ENCODE data around the gene CCDC106. TPM values are rescaled to one million over a fixed set of nuclear protein-coding genes. Genes with fewer than 3 reads are reported as not detected.

Gene CCDC106
- total and polyA plus RNA-seq, 8 donors: 9.7 to 16.8 (median 14.7) TPM

GRCh38 chr19:55674841-55675660 lies 27.0 kb downstream of the CCDC106 start, which contains the start of gene EPN1:
Gene EPN1 (plus strand): TSS chr19:55675226. CDS start chr19:55678628, 3,402 bp downstream.
- Histone ChIP-seq H3K27me3 (no peaks in the 10 kb centered on the region), H3K4me3 (peak within 1 kb of the TSS; percentile 68 to 81), H3K36me3 (peaks cover 0 to 66% of the 10 kb centered on the region in 2 donors), H3K9me3 (no peaks in the 10 kb centered on the region), H3K4me1 (peaks cover 17 to 56% of the 10 kb centered on the region in 2 donors), H3K27ac (peak within 1 kb of the TSS; percentile 86 to 90)
- DNase-seq: peak; percentile 93 to 99 (median 98)
- peak; percentile 95 for ATAC-seq
- intact Hi-C loops (cut with DNase I): no loop called here
- no peak for TF ChIP-seq CTCF (IDR thresholded peaks at IDR 0.05)

GRCh38 chr19:55675661-55676354 lies 27.8 kb downstream of the CCDC106 start:
- Histone ChIP-seq H3K27ac (peak overlapping the region; percentile 86 to 90), H3K27me3 (no peaks in the 10 kb centered on the region), H3K4me1 (peaks cover 17 to 64% of the 10 kb centered on the region in 2 donors), H3K9me3 (no peaks in the 10 kb centered on the region), H3K4me3 (peak overlapping the region; percentile 68 to 81), H3K36me3 (peaks cover 0 to 66% of the 10 kb centered on the region in 2 donors)
- intact Hi-C loops (cut with DNase I): no loop called here
- ATAC-seq (no peak), DNase-seq (no peak)
- TF ChIP-seq CTCF (IDR thresholded peaks at IDR 0.05): no peak

GRCh38 chr19:55676383-55676782 lies 28.4 kb downstream of the CCDC106 start:
- no peak for DNase-seq
- no peak for TF ChIP-seq CTCF (IDR thresholded peaks at IDR 0.05)
- intact Hi-C loops (cut with DNase I): no loop called here
- Histone ChIP-seq H3K4me1 (peaks cover 17 to 66% of the 10 kb centered on the region in 2 donors), H3K27ac (no peak overlapping the region), H3K27me3 (no peaks in the 10 kb centered on the region), H3K36me3 (peaks cover 0 to 66% of the 10 kb centered on the region in 2 donors), H3K9me3 (no peaks in the 10 kb centered on the region), H3K4me3 (peak overlapping the region; percentile 68 to 81)
- ATAC-seq: no peak

DNA sequence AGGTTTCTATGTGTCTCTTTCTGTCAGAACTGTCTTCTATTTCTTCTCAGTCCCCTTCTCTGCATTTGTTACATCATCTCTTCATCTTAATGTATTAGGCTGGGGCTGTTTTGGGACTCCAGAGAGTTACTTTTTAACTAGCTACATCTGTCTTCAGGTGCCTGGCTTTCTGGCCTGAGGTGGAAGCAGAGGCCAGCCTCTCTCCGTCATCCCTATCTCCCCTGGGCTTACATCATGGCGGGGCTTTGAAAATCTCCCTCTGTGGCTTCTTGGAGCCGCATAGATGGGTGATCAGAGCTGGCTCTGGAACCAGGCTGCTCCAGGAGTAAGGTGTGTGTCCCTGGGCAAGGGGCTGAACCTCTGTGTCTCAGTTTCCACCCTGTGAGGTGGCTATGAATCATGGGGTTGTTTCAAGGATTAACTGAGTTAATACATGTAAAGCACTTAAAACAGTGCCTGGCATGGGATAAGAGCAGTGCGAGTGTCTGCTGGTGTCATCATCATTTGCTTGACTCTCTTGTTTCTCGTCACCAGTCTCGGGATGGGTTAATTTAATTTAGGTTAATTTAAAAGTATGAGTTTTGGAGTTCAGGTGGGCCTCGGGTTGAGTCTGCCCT lies 29.0 kb downstream of the CCDC106 start:
- Histone ChIP-seq H3K27ac (peak overlapping the region in 1 of 2 donors; percentile 65), H3K36me3 (peaks cover 0 to 66% of the 10 kb centered on the region in 2 donors), H3K27me3 (no peaks in the 10 kb centered on the region), H3K4me3 (peak overlapping the region in 1 of 2 donors; percentile 81), H3K4me1 (peaks cover 17 to 62% of the 10 kb centered on the region in 2 donors), H3K9me3 (no peaks in the 10 kb centered on the region)
- intact Hi-C loops (cut with DNase I): no loop called here
- DNase-seq (no peak), ATAC-seq (no peak)
- no peak for TF ChIP-seq CTCF (IDR thresholded peaks at IDR 0.05)

Measured in left lung (tissue), 10 donors.